Measurements from ENCODE around the gene MFGE8.

MFGE8 gene

GRCh38 chr15:88890495-88890894 lies 22.7 kb downstream of the MFGE8 start:
- no peak overlapping the region for H3K4me2 ChIP-seq (ENCODE audit: low read length)

DNA sequence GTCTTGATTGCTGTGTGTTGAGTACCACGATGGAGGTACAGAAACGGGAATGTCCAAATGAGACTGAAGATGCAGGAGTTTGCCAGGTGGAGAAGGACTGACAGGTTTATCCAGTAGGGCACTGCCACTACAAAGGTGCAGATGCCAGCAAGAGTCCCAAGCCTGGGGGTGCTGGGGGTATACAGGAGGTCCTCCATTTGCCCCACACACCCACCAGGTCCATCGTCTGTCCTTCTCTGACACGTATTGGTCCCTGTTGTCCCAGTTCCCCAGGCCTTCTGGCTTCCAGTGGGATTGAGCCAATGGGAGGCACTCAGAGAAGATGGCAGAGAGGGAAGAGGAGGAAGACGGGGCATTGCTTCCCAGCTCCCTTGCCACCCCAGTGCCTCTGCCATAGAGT lies 24.5 kb downstream of the MFGE8 start:
- Histone ChIP-seq H2AFZ (no peak overlapping the region), H3K79me2 (no peaks in the 10 kb centered on the region), H3K9me3 (ENCODE audit: control insufficient read depth, low read length) (no peaks in the 10 kb centered on the region), H3K36me3 (ENCODE audit: control insufficient read depth, insufficient read depth, low read length) (no peaks in the 10 kb centered on the region), H3K27me3 (ENCODE audit: control insufficient read depth, insufficient read depth, low read length) (no peaks in the 10 kb centered on the region), H3K4me1 (no peaks in the 10 kb centered on the region), H3K9ac (no peak overlapping the region), H3K27ac (no peak overlapping the region), H3K4me3 (ENCODE audit: low read depth, low read length) (no peak overlapping the region), H3K4me2 (ENCODE audit: low read length) (no peak overlapping the region)
- TF ChIP-seq, protein P1, sequence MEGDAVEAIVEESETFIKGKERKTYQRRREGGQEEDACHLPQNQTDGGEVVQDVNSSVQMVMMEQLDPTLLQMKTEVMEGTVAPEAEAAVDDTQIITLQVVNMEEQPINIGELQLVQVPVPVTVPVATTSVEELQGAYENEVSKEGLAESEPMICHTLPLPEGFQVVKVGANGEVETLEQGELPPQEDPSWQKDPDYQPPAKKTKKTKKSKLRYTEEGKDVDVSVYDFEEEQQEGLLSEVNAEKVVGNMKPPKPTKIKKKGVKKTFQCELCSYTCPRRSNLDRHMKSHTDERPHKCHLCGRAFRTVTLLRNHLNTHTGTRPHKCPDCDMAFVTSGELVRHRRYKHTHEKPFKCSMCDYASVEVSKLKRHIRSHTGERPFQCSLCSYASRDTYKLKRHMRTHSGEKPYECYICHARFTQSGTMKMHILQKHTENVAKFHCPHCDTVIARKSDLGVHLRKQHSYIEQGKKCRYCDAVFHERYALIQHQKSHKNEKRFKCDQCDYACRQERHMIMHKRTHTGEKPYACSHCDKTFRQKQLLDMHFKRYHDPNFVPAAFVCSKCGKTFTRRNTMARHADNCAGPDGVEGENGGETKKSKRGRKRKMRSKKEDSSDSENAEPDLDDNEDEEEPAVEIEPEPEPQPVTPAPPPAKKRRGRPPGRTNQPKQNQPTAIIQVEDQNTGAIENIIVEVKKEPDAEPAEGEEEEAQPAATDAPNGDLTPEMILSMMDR (IDR thresholded peaks at IDR 0.05), result no peak

More at GRCh38 chr15:88890495-88890894, 22.7 kb downstream of the MFGE8 start:
- H3K4me3 ChIP-seq (ENCODE audit: low read depth, low read length), result no peak overlapping the region
- no peaks in the 10 kb centered on the region for H3K27me3 ChIP-seq (ENCODE audit: control insufficient read depth, insufficient read depth, low read length)
- H3K36me3 ChIP-seq (ENCODE audit: control insufficient read depth, insufficient read depth, low read length), result no peaks in the 10 kb centered on the region
- H3K9ac ChIP-seq, result no peak overlapping the region
- H3K27ac ChIP-seq, result no peak overlapping the region
- no peaks in the 10 kb centered on the region for H3K9me3 ChIP-seq (ENCODE audit: control insufficient read depth, low read length)
- TF ChIP-seq, protein P1 (IDR thresholded peaks at IDR 0.05), result no peak
- no peak overlapping the region for H2AFZ ChIP-seq
- no peaks in the 10 kb centered on the region for H3K79me2 ChIP-seq
- no peaks in the 10 kb centered on the region for H3K4me1 ChIP-seq

DNA sequence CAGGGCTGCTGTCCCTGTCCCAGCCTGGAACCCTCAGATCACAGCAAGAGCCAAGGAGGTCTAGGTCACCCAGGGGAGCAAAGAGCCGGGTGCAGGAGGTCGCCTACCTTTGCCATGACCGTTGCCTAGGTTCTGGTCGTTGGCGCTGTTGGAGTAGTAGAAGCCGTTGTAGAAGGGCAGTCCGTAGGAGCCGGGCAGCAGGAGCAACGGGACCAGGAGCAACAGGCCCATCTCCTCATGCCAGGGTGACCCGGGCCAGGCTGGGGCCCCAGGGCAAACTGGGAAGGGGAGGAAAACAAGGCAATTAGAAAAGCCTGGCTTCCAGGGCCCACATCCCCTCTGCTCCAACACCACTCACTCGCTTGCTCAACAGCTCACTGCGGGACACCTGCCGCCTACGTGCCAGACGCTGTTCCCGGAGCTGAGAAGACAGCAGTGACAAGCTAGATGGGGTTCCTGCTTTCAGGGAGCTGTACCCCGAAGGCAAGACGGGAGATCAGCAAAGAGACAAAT lies 26.1 kb downstream of the MFGE8 start:
- no peaks in the 10 kb centered on the region for H3K27me3 ChIP-seq (ENCODE audit: control insufficient read depth, insufficient read depth, low read length)
- H3K9ac ChIP-seq, result no peak overlapping the region
- H3K9me3 ChIP-seq (ENCODE audit: control insufficient read depth, low read length), result no peaks in the 10 kb centered on the region
- no peaks in the 10 kb centered on the region for H3K4me1 ChIP-seq
- no peak overlapping the region for H3K27ac ChIP-seq
- H2AFZ ChIP-seq, result no peak overlapping the region
- H3K79me2 ChIP-seq, result no peaks in the 10 kb centered on the region
- no peak overlapping the region for H3K4me2 ChIP-seq (ENCODE audit: low read length)
- H3K36me3 ChIP-seq (ENCODE audit: control insufficient read depth, insufficient read depth, low read length), result no peaks in the 10 kb centered on the region
- TF ChIP-seq, protein P1 (IDR thresholded peaks at IDR 0.05), result no peak
- H3K4me3 ChIP-seq (ENCODE audit: low read depth, low read length), result no peak overlapping the region

GRCh38 chr15:88882785-88883184 lies 30.4 kb downstream of the MFGE8 start:
- no peak overlapping the region for H3K9ac ChIP-seq
- H3K27me3 ChIP-seq (ENCODE audit: control insufficient read depth, insufficient read depth, low read length), result no peaks in the 10 kb centered on the region
- H3K9me3 ChIP-seq (ENCODE audit: control insufficient read depth, low read length), result no peaks in the 10 kb centered on the region
- no peaks in the 10 kb centered on the region for H3K36me3 ChIP-seq (ENCODE audit: control insufficient read depth, insufficient read depth, low read length)
- no peaks in the 10 kb centered on the region for H3K79me2 ChIP-seq
- TF ChIP-seq, protein P1 (IDR thresholded peaks at IDR 0.05), result no peak
- no peak overlapping the region for H2AFZ ChIP-seq
- no peaks in the 10 kb centered on the region for H3K4me1 ChIP-seq
- no peak overlapping the region for H3K27ac ChIP-seq
- H3K4me2 ChIP-seq (ENCODE audit: low read length), result no peak overlapping the region
- no peak overlapping the region for H3K4me3 ChIP-seq (ENCODE audit: low read depth, low read length)

DNA sequence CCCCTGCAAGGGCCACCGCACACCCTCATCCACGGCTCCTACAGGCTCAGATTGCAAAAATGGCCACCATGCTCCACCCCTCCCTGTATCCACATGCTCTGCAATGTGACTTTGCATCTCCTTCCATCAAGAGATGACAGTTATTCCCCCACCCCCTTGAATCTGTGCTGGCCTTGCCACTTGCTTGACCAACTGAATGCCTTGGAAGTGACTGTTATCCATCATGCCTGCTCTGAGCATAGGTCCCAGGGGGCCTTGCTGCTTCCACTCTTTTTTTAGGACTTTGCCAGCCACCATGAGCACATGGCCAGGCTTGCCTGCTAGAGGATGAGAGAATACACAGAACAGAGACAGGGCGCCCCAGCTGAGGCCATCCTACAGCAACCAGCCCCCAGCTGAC lies 31.4 kb downstream of the MFGE8 start:
- H3K4me3 ChIP-seq (ENCODE audit: low read depth, low read length), result no peak overlapping the region
- no peaks in the 10 kb centered on the region for H3K79me2 ChIP-seq
- no peak overlapping the region for H2AFZ ChIP-seq
- TF ChIP-seq, protein P1 (IDR thresholded peaks at IDR 0.05), result no peak
- no peaks in the 10 kb centered on the region for H3K9me3 ChIP-seq (ENCODE audit: control insufficient read depth, low read length)
- H3K36me3 ChIP-seq (ENCODE audit: control insufficient read depth, insufficient read depth, low read length), result no peaks in the 10 kb centered on the region
- no peak overlapping the region for H3K4me2 ChIP-seq (ENCODE audit: low read length)
- H3K9ac ChIP-seq, result no peak overlapping the region
- H3K27me3 ChIP-seq (ENCODE audit: control insufficient read depth, insufficient read depth, low read length), result no peaks in the 10 kb centered on the region
- H3K4me1 ChIP-seq, result no peaks in the 10 kb centered on the region
- no peak overlapping the region for H3K27ac ChIP-seq
